IMR-90 (cell line): ENCODE measurements around the gene SPATA13. TPM values are rescaled to one million over a fixed set of nuclear protein-coding genes. Genes with fewer than 3 reads are reported as not detected.

Experiments used
- ATAC-seq: fragments of 200-7000 bp; cut with Tn5 transposase; 2 replicates; pipeline ENCODE4 v1.9.1; 2020; ENCODE audit warnings: low read depth, mild to moderate bottlenecking, moderate library complexity
- BruUV-seq: library from RNA; stranded (reverse); fragments of 400-500 nt; replicated peaks from 2 replicates; lab custom pipeline; 2021; lab: Mats Ljungman, UMichigan
- CTCF ChIA-PET: fragments of 300-600 bp; formaldehyde crosslinking; extraction: SDS; loops from one replicate; lab custom pipeline; 2021; ENCODE audit warnings: antibody characterized with exemption; lab: Yijun Ruan, JAX
- POLR2A ChIA-PET: fragments of 300-600 bp; sonication (Branson Sonifier 250); formaldehyde crosslinking; loops from one replicate; lab custom pipeline; 2022; ENCODE audit warnings: antibody characterized with exemption; ENCODE audit not compliant: unreplicated experiment; lab: Charles Lee
- DNase-seq: peaks from one replicate; pipeline ENCODE4 v3.0.0; 2013
- H2AFZ ChIP-seq: replicated peaks from 2 replicates; pipeline ENCODE3; 2013; ENCODE audit warnings: low read length, mild to moderate bottlenecking; ENCODE audit not compliant: poor library complexity
- H2AK5ac ChIP-seq: 2 replicates; pipeline ENCODE4 v1.6.1; 2013; ENCODE audit warnings: low read depth, low read length, inconsistent platforms
- H2AK9ac ChIP-seq: replicated peaks from 2 replicates; pipeline ENCODE3; 2013; ENCODE audit warnings: mild to moderate bottlenecking, low read depth, low read length, moderate library complexity; ENCODE audit not compliant: poor library complexity
- H2BK120ac ChIP-seq: 2 replicates; pipeline ENCODE4 v1.6.1; 2013; ENCODE audit warnings: low read depth, low read length, inconsistent platforms
- H2BK15ac ChIP-seq: 3 replicates; pipeline ENCODE4 v1.6.1; 2013; ENCODE audit warnings: low read depth, low read length, inconsistent platforms
- H2BK20ac ChIP-seq: 2 replicates; pipeline ENCODE4 v1.6.1; 2013; ENCODE audit warnings: low read depth, mild to moderate bottlenecking, inconsistent platforms, low read length, moderate library complexity
- H2BK5ac ChIP-seq: 2 replicates; pipeline ENCODE4 v1.6.1; 2013; ENCODE audit warnings: mild to moderate bottlenecking, low read depth, low read length, inconsistent platforms; ENCODE audit not compliant: poor library complexity, severe bottlenecking
- H3K14ac ChIP-seq: replicated peaks from 2 replicates; pipeline ENCODE4 v1.6.1; 2013; ENCODE audit warnings: low read depth, low read length, inconsistent platforms
- H3K18ac ChIP-seq: 2 replicates; pipeline ENCODE4 v1.6.1; 2013; ENCODE audit warnings: low read depth, low read length, control low read depth
- H3K23ac ChIP-seq: 2 replicates; pipeline ENCODE4 v1.6.1; 2013; ENCODE audit warnings: low read depth, low read length, inconsistent platforms
- H3K27ac ChIP-seq: 2 replicates; pipeline ENCODE4 v1.5.1; 2013; ENCODE audit warnings: mild to moderate bottlenecking, control low read depth, low read length; ENCODE audit not compliant: insufficient read depth
- H3K27me3 ChIP-seq: 2 replicates; pipeline ENCODE4 v1.6.1; 2013; ENCODE audit warnings: low read length; ENCODE audit not compliant: control insufficient read depth, insufficient read depth
- H3K36me3 ChIP-seq: 2 replicates; pipeline ENCODE4 v1.6.1; 2013; ENCODE audit warnings: low read length, mixed read lengths; ENCODE audit not compliant: control insufficient read depth, insufficient read depth
- H3K4ac ChIP-seq: 2 replicates; pipeline ENCODE4 v1.6.1; 2013; ENCODE audit warnings: low read depth, low read length, inconsistent platforms
- H3K4me1 ChIP-seq: 2 replicates; pipeline ENCODE4 v1.6.1; 2013; ENCODE audit warnings: low read length, mixed read lengths; ENCODE audit not compliant: control insufficient read depth, insufficient read depth
- H3K4me2 ChIP-seq: 2 replicates; pipeline ENCODE4 v1.6.1; 2013; ENCODE audit warnings: low read depth, mild to moderate bottlenecking, control low read depth, low read length, moderate library complexity
- H3K4me3 ChIP-seq: 2 replicates; pipeline ENCODE4 v1.5.1; 2013; ENCODE audit warnings: low read depth, mild to moderate bottlenecking, control low read depth, low read length, moderate library complexity; ENCODE audit not compliant: insufficient read depth
- H3K56ac ChIP-seq: 2 replicates; pipeline ENCODE4 v1.6.1; 2013; ENCODE audit warnings: low read length, inconsistent platforms; ENCODE audit not compliant: insufficient read depth; ENCODE audit errors: extremely low read depth
- H3K79me1 ChIP-seq, 2 experiments: 2 replicates each; pipeline ENCODE4 v1.6.1; 2013; ENCODE audit warnings: low read length in 2 of 2, inconsistent platforms in 1 of 2, low read depth in 1 of 2
- H3K9ac ChIP-seq: 2 replicates; pipeline ENCODE4 v1.6.1; 2013; ENCODE audit warnings: low read depth, low read length, control low read depth
- H3K9me1 ChIP-seq: 2 replicates; pipeline ENCODE4 v1.6.1; 2013; ENCODE audit warnings: low read length, inconsistent platforms; ENCODE audit not compliant: insufficient read depth
- H3K9me3 ChIP-seq: 2 replicates; pipeline ENCODE4 v1.6.1; 2013; ENCODE audit warnings: low read length; ENCODE audit not compliant: control insufficient read depth, insufficient read depth
- H4K20me1 ChIP-seq: 2 replicates; pipeline ENCODE4 v1.6.1; 2013; ENCODE audit warnings: low read length, inconsistent platforms; ENCODE audit not compliant: insufficient read depth
- H4K5ac ChIP-seq: 2 replicates; pipeline ENCODE4 v1.6.1; 2013; ENCODE audit warnings: mild to moderate bottlenecking, low read depth, low read length, control low read depth
- H4K8ac ChIP-seq, 2 experiments: 2 replicates each; pipeline ENCODE4 v1.6.1; 2013; ENCODE audit warnings: low read depth in 2 of 2, low read length in 2 of 2, control low read depth in 1 of 2, inconsistent platforms in 1 of 2
- H4K91ac ChIP-seq: 2 replicates; pipeline ENCODE4 v1.6.1; 2013; ENCODE audit warnings: low read depth, low read length, inconsistent platforms; ENCODE audit not compliant: insufficient read depth
- CEBPB ChIP-seq: IDR thresholded peaks from 2 replicates; pipeline ENCODE4 v1.6.1; 2012; ENCODE audit warnings: low read depth, low read length, improper control_type of control experiment
- CHD1 ChIP-seq: IDR thresholded peaks from 2 replicates; pipeline ENCODE4 v1.6.1; 2012; ENCODE audit warnings: low read depth, low read length, improper control_type of control experiment
- NFE2L2 ChIP-seq: fragments of 150-350 bp; IDR thresholded peaks from 2 replicates; pipeline ENCODE4 v1.6.1; 2016; ENCODE audit warnings: low read depth, mild to moderate bottlenecking, low read length
- RFX5 ChIP-seq: IDR thresholded peaks from 2 replicates; pipeline ENCODE4 v1.8.0; 2012; ENCODE audit warnings: low read depth, mild to moderate bottlenecking, low read length, moderate library complexity
- USF2 ChIP-seq: fragments of 150-350 bp; IDR thresholded peaks from 2 replicates; pipeline ENCODE4 v1.6.1; 2017; ENCODE audit warnings: mild to moderate bottlenecking, antibody characterized with exemption, low read length, low read depth
- WGBS, 2 experiments: methylation state at CpG; one replicate each; pipeline versions ENCODE4 v1.1.5 to v1.1.7; 2013; ENCODE audit warnings: missing lambda C conversion rate in 2 of 2; ENCODE audit not compliant: insufficient read length in 1 of 2; ENCODE audit errors: extremely low coverage in 2 of 2; 5-methylcytosine and 5-hydroxymethylcytosine counted together
- dilution Hi-C: fragments of 300-500 bp; cut with HindIII; formaldehyde crosslinking; loops from one replicate; pipeline ENCODE4 v1.14.3; 2018; ENCODE audit warnings: low sequenced_read_pairs; ENCODE audit not compliant: unreplicated experiment
- in situ Hi-C: fragments of 300-500 bp; cut with MboI; formaldehyde crosslinking; loops from 3 replicates; pipeline ENCODE4 v1.14.3; 2019; ENCODE audit warnings: low sequenced_read_pairs, inconsistent platforms, mixed read lengths
- intact Hi-C: fragments of 100-400 bp; cut with micrococcal nuclease; formaldehyde crosslinking; loops from 2 replicates; pipeline ENCODE4 v1.10.0; 2022
- polyA plus RNA-seq, 3 experiments: library from polyadenylated mRNA; depleted of rRNA; stranded (reverse); fragments of >200 nt; gene quantifications; 2 replicates each; pipeline ENCODE4 v1.2.3, GENCODE V29; 2012; ENCODE audit warnings: low replicate concordance in 1 of 3
- total RNA-seq: library from RNA; depleted of rRNA; stranded (reverse); fragments of >200 nt; gene quantifications from 2 replicates; pipeline ENCODE4 v1.2.3, GENCODE V29; 2012

Gene SPATA13
- total and polyA plus RNA-seq, 2 of the 4 experiments (the other 2 are of a cell fraction): 10.5 to 12.5 TPM

GRCh38 chr13:24299488-24300114 is 139.1 kb downstream of the SPATA13 start:
- Histone ChIP-seq H2AK9ac (no peak overlapping the region), H3K9me1 (peaks cover 3% of the 10 kb centered on the region), H2BK20ac (no peak overlapping the region), H3K27ac (no peak overlapping the region), H4K91ac (no peak overlapping the region), H3K4me1 (peaks cover 3% of the 10 kb centered on the region), H3K4ac (no peak overlapping the region), H3K9ac (no peak overlapping the region), H3K9me3 (no peaks in the 10 kb centered on the region), H3K56ac (no peak overlapping the region), H2AK5ac (no peak overlapping the region), H2BK5ac (no peak overlapping the region), H2BK120ac (no peak overlapping the region), H3K14ac (no peak overlapping the region), H3K79me1 (0 out of 4 replicates have a peak, but pooled peaks cover 0 to 3% of the 10 kb centered on the region in 2 experiments), H3K27me3 (no peaks in the 10 kb centered on the region), H3K23ac (no peak overlapping the region; the same call in 1 of the 2 replicates), H3K4me2 (no peak overlapping the region), H3K36me3 (peaks cover 60% of the 10 kb centered on the region), H2BK15ac (no peak overlapping the region), H4K20me1 (no peaks in the 10 kb centered on the region; the same call in none of the 2 replicates), H3K4me3 (no peak overlapping the region), H2AFZ (no peak overlapping the region), H4K5ac (no peak overlapping the region), H4K8ac (no peak overlapping the region), H3K18ac (no peak overlapping the region)
- intact Hi-C loops: no loop called here
- CTCF ChIA-PET: no interaction called here
- no TSS peak for BruUV-seq
- dilution Hi-C loops: no loop called here
- WGBS, 2 experiments: 81% methylated on average over 4 of the region's 16 CpGs; no CpG with 5 or more reads in 1 of the 2 experiments
- in situ Hi-C loops: no loop called here
- no peak for ATAC-seq
- POLR2A ChIA-PET: no interaction called here
- TF ChIP-seq RFX5 (no peak), CEBPB (no peak), CHD1 (no peak), USF2 (no peak), NFE2L2 (no peak)
- DNase-seq: no peak
